ENCODE measurements around the gene OR2AT4.

- TF ChIP-seq, protein P1, sequence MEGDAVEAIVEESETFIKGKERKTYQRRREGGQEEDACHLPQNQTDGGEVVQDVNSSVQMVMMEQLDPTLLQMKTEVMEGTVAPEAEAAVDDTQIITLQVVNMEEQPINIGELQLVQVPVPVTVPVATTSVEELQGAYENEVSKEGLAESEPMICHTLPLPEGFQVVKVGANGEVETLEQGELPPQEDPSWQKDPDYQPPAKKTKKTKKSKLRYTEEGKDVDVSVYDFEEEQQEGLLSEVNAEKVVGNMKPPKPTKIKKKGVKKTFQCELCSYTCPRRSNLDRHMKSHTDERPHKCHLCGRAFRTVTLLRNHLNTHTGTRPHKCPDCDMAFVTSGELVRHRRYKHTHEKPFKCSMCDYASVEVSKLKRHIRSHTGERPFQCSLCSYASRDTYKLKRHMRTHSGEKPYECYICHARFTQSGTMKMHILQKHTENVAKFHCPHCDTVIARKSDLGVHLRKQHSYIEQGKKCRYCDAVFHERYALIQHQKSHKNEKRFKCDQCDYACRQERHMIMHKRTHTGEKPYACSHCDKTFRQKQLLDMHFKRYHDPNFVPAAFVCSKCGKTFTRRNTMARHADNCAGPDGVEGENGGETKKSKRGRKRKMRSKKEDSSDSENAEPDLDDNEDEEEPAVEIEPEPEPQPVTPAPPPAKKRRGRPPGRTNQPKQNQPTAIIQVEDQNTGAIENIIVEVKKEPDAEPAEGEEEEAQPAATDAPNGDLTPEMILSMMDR (conservative IDR thresholded peaks at IDR 0.05; ENCODE audit: low read length), result no peak
- TF ChIP-seq EZH2phosphoT487 (IDR thresholded peaks at IDR 0.05; ENCODE audit: borderline replicate concordance), result no peak
Measured at GRCh38 chr11:75145972-75146519, 49.4 kb upstream of the OR2AT4 start.

Data from Loucy (cell line).